DOHH2 (cell line): Measurements from ENCODE around the gene MAP2.
A peak's percentile ranks its signal among the peaks of the same experiment; 100 is the strongest.

Experiments used
- H3F3A ChIP-seq: fragments of 200-600 bp; sonication (generic), shearing (Covaris generic); 2 replicates; pipeline ENCODE4 v1.6.0; 2016; ENCODE audit warnings: antibody characterized with exemption, mild to moderate bottlenecking; ENCODE audit not compliant: control insufficient read depth, insufficient read depth
- H3K27ac ChIP-seq: fragments of 200-600 bp; sonication (generic); 2 replicates; pipeline ENCODE4 v1.5.1; 2014; ENCODE audit warnings: low read depth, mild to moderate bottlenecking, low read length, moderate library complexity
- H3K27me3 ChIP-seq: fragments of 200-600 bp; sonication (generic); 2 replicates; pipeline ENCODE4 v1.6.1; 2014; ENCODE audit warnings: mild to moderate bottlenecking, low read length, mixed read lengths; ENCODE audit not compliant: control insufficient read depth
- H3K36me3 ChIP-seq: fragments of 200-600 bp; sonication (generic); 2 replicates; pipeline ENCODE4 v1.6.1; 2014; ENCODE audit warnings: mild to moderate bottlenecking, low read length, moderate library complexity, mixed read lengths; ENCODE audit not compliant: control insufficient read depth
- H3K4me1 ChIP-seq: fragments of 200-600 bp; sonication (generic); 2 replicates; pipeline ENCODE4 v1.6.1; 2014; ENCODE audit warnings: mild to moderate bottlenecking, low read length, mixed read lengths; ENCODE audit not compliant: control insufficient read depth
- H3K4me2 ChIP-seq: fragments of 200-600 bp; sonication (generic); 2 replicates; pipeline ENCODE4 v1.6.0; 2014; ENCODE audit warnings: mild to moderate bottlenecking, low read length, moderate library complexity
- H3K4me3 ChIP-seq: fragments of 200-600 bp; sonication (generic); 2 replicates; pipeline ENCODE4 v1.5.1; 2014; ENCODE audit warnings: mild to moderate bottlenecking, low read length, mixed read lengths
- H3K79me2 ChIP-seq: fragments of 200-600 bp; sonication (generic); 2 replicates; pipeline ENCODE4 v1.6.1; 2014; ENCODE audit warnings: mild to moderate bottlenecking, low read length, mixed read lengths; ENCODE audit not compliant: control insufficient read depth
- H3K9me2 ChIP-seq: fragments of 200-600 bp; sonication (generic); replicated peaks from 2 replicates; pipeline ENCODE4 v1.6.1; 2014; ENCODE audit warnings: mild to moderate bottlenecking, low read length, mixed read lengths; ENCODE audit not compliant: control insufficient read depth
- H3K9me3 ChIP-seq: fragments of 200-600 bp; sonication (generic); 2 replicates; pipeline ENCODE4 v1.6.1; 2014; ENCODE audit warnings: antibody characterized with exemption, low read length, mixed read lengths; ENCODE audit not compliant: control insufficient read depth, insufficient read depth
- H4K20me1 ChIP-seq: fragments of 200-600 bp; sonication (generic); 2 replicates; pipeline ENCODE4 v1.6.0; 2014; ENCODE audit warnings: low read depth, mild to moderate bottlenecking, antibody characterized with exemption, low read length, moderate library complexity; ENCODE audit not compliant: control insufficient read depth, insufficient read depth
- CTCF ChIP-seq: fragments of 200-600 bp; sonication (generic); IDR thresholded peaks from one replicate; pipeline ENCODE4 v1.5.1; 2014; ENCODE audit warnings: antibody characterized with exemption, mild to moderate bottlenecking, low read depth, low read length; ENCODE audit not compliant: poor library complexity, severe bottlenecking
- EZH2phosphoT487 ChIP-seq: fragments of 200-600 bp; sonication (generic); IDR thresholded peaks from 2 replicates; pipeline ENCODE4 v1.6.1; 2017; ENCODE audit warnings: borderline replicate concordance, mild to moderate bottlenecking, antibody characterized with exemption, low read length, moderate library complexity, mixed read lengths

Gene MAP2

GRCh38 chr2:209422191-209422754, 1.6 kb upstream of the MAP2 start:
- Histone ChIP-seq H4K20me1 (no peaks in the 10 kb centered on the region), H3K4me2 (no peak overlapping the region), H3K4me3 (no peak overlapping the region), H3K9me3 (no peaks in the 10 kb centered on the region), H3K36me3 (no peaks in the 10 kb centered on the region), H3K9me2 (no peaks in the 10 kb centered on the region), H3F3A (peaks cover 4% of the 10 kb centered on the region; the same call in 1 of the 2 replicates), H3K79me2 (peaks cover 19% of the 10 kb centered on the region), H3K27ac (no peak overlapping the region), H3K27me3 (no peaks in the 10 kb centered on the region), H3K4me1 (peaks cover 20% of the 10 kb centered on the region)
- no peak for TF ChIP-seq EZH2phosphoT487
- no peak for TF ChIP-seq CTCF

GRCh38 chr2:209424199-209424701, 403 bp downstream of the MAP2 start:
- Histone ChIP-seq H3K4me2 (peak overlapping the region; percentile 81), H3K4me1 (peaks cover 20% of the 10 kb centered on the region), H3K9me2 (no peaks in the 10 kb centered on the region), H3K36me3 (no peaks in the 10 kb centered on the region), H4K20me1 (no peaks in the 10 kb centered on the region), H3K4me3 (peak overlapping the region; percentile 83), H3K27ac (no peak overlapping the region), H3F3A (peaks cover 4% of the 10 kb centered on the region; the same call in 1 of the 2 replicates), H3K9me3 (no peaks in the 10 kb centered on the region), H3K27me3 (no peaks in the 10 kb centered on the region), H3K79me2 (peaks cover 19% of the 10 kb centered on the region)
- TF ChIP-seq EZH2phosphoT487 (no peak), CTCF (peak; percentile 5)

GRCh38 chr2:209424781-209425470, 1.1 kb downstream of the MAP2 start:
- Histone ChIP-seq H3K27ac (0 out of 2 replicates have a peak overlapping the region, but pooled peaks have one; percentile 19), H3K27me3 (no peaks in the 10 kb centered on the region), H3K4me1 (peaks cover 20% of the 10 kb centered on the region), H3K4me2 (peak overlapping the region; percentile 81), H3K9me3 (no peaks in the 10 kb centered on the region), H3K79me2 (peaks cover 19% of the 10 kb centered on the region), H3K36me3 (no peaks in the 10 kb centered on the region), H3K4me3 (peak overlapping the region; percentile 83), H3K9me2 (no peaks in the 10 kb centered on the region), H3F3A (peaks cover 4% of the 10 kb centered on the region; the same call in 1 of the 2 replicates), H4K20me1 (no peaks in the 10 kb centered on the region)
- no peak for TF ChIP-seq EZH2phosphoT487
- no peak for TF ChIP-seq CTCF
